GM12878 (cell line): ENCODE results near the gene PCDHGC3. TPM values are rescaled to one million over a fixed set of nuclear protein-coding genes. Genes with fewer than 3 reads are reported as not detected.

Experiments
- ATAC-seq: fragments of 200-7000 bp; cut with Tn5 transposase; 3 replicates; pipeline ENCODE4 v1.9.1; 2020; ENCODE audit warnings: mild to moderate bottlenecking, moderate library complexity
- BruUV-seq: library from RNA; stranded (reverse); fragments of 400-500 nt; replicated peaks from 2 replicates; lab custom pipeline; 2021; lab: Mats Ljungman, UMichigan
- CTCF ChIA-PET: fragments of 300-600 bp; sonication (Branson Sonifier 250); formaldehyde crosslinking; extraction: SDS; loops from one replicate; lab custom pipeline; 2021; ENCODE audit warnings: inconsistent platforms; lab: Yijun Ruan, JAX
- POLR2A ChIA-PET: fragments of 350-600 bp; formaldehyde crosslinking; extraction: SDS; loops from one replicate; lab custom pipeline; 2021; ENCODE audit warnings: inconsistent platforms; lab: Charles Lee
- RAD21 ChIA-PET: fragments of 300-600 bp; sonication (Branson Sonifier 250); formaldehyde crosslinking; loops from one replicate; lab custom pipeline; 2023; ENCODE audit warnings: antibody characterized with exemption; ENCODE audit not compliant: unreplicated experiment; lab: Charles Lee
- SMC1A ChIA-PET: fragments of 300-600 bp; sonication (Branson Sonifier 250); formaldehyde crosslinking; loops from one replicate; lab custom pipeline; 2023; ENCODE audit not compliant: unreplicated experiment, uncharacterized antibody; lab: Charles Lee
- DNase-seq: peaks from one replicate; pipeline ENCODE4 v3.0.0-alpha.2; 2011; ENCODE audit warnings: low read depth, low spot score
- FAIRE-seq: peaks from 3 replicates; lab custom pipeline; 2011; peaks lifted over from hg19 to GRCh38; lab: Jason Lieb, UNC
- H2AFZ ChIP-seq: 2 replicates; pipeline ENCODE4 v1.6.0; 2011; ENCODE audit warnings: low read depth, low read length, control low read depth; ENCODE audit not compliant: control insufficient read depth
- H3K27ac ChIP-seq: 2 replicates; pipeline ENCODE4 v1.5.1; 2011; ENCODE audit warnings: control low read depth; ENCODE audit not compliant: control insufficient read depth, insufficient read depth
- H3K27me3 ChIP-seq, 2 experiments: replicated peaks in 1 of 2; 2 replicates each; pipeline versions ENCODE4 v1.6.0 to v1.6.1; 2011; ENCODE audit warnings: low read length in 1 of 2; ENCODE audit not compliant: control insufficient read depth in 2 of 2, insufficient read depth in 2 of 2
- H3K36me3 ChIP-seq, 2 experiments: 2 replicates each; pipeline ENCODE4 v1.5.1; 2011; ENCODE audit warnings: low read length in 1 of 2; ENCODE audit not compliant: control insufficient read depth in 2 of 2, insufficient read depth in 2 of 2
- H3K4me1 ChIP-seq: 2 replicates; pipeline ENCODE4 v1.6.1; 2011; ENCODE audit warnings: mild to moderate bottlenecking, low read length, moderate library complexity, mixed read lengths; ENCODE audit not compliant: control insufficient read depth, insufficient read depth
- H3K4me2 ChIP-seq: 2 replicates; pipeline ENCODE4 v1.6.0; 2011; ENCODE audit warnings: control low read depth; ENCODE audit not compliant: control insufficient read depth, insufficient read depth
- H3K4me3 ChIP-seq: fragments of 200-600 bp; sonication (generic); 2 replicates; pipeline ENCODE4 v1.5.1; 2016
- H3K79me2 ChIP-seq: 2 replicates; pipeline ENCODE4 v1.6.0; 2011; ENCODE audit warnings: low read length; ENCODE audit not compliant: control insufficient read depth, insufficient read depth
- H3K9ac ChIP-seq: 2 replicates; pipeline ENCODE4 v1.8.0; 2011; ENCODE audit warnings: low read length, control low read depth, mixed read lengths; ENCODE audit not compliant: control insufficient read depth, insufficient read depth
- H3K9me3 ChIP-seq: replicated peaks from 3 replicates; pipeline ENCODE4 v1.5.1; 2011; ENCODE audit warnings: mild to moderate bottlenecking, low read length; ENCODE audit not compliant: control insufficient read depth, insufficient read depth
- H4K20me1 ChIP-seq: 2 replicates; pipeline ENCODE4 v1.6.0; 2011; ENCODE audit not compliant: control insufficient read depth, insufficient read depth
- JUNB ChIP-seq: IDR thresholded peaks from 2 replicates; pipeline ENCODE4 v1.6.1; 2016; ENCODE audit warnings: antibody characterized with exemption, mild to moderate bottlenecking
- NR2C1 ChIP-seq: fragments of 450-650 bp; IDR thresholded peaks from 2 replicates; pipeline ENCODE4 v1.6.1; 2017; ENCODE audit warnings: antibody characterized with exemption, mild to moderate bottlenecking, moderate library complexity
- POLR2A ChIP-seq: IDR thresholded peaks from 2 replicates; pipeline ENCODE4 v1.6.1; 2011; ENCODE audit warnings: low read depth, mild to moderate bottlenecking, low read length
- RAD51 ChIP-seq: fragments of 450-650 bp; IDR thresholded peaks from 2 replicates; pipeline ENCODE4 v1.6.1; 2016; ENCODE audit warnings: moderate library complexity, mild to moderate bottlenecking, inconsistent platforms
- RUNX3 ChIP-seq: IDR thresholded peaks from 2 replicates; pipeline ENCODE4 v1.6.1; 2012; ENCODE audit warnings: low read length, inconsistent platforms
- STAT3 ChIP-seq: IDR thresholded peaks from 2 replicates; pipeline ENCODE4 v1.6.1; 2011; ENCODE audit warnings: low read depth, low read length, improper control_type of control experiment
- SUPT20H ChIP-seq: IDR thresholded peaks from 2 replicates; pipeline ENCODE4 v1.6.1; 2011; ENCODE audit warnings: low read depth, mild to moderate bottlenecking, low read length, moderate library complexity, borderline replicate concordance; ENCODE audit not compliant: control insufficient read depth
- TCF12 ChIP-seq: IDR thresholded peaks from 2 replicates; pipeline ENCODE4 v1.6.1; 2011; ENCODE audit warnings: low read depth, mild to moderate bottlenecking, low read length
- WGBS: methylation state at CpG from one replicate; pipeline ENCODE4 v1.1.6; 2016; ENCODE audit warnings: low lambda C conversion rate; ENCODE audit not compliant: insufficient replicate concordance, insufficient coverage; ENCODE audit errors: missing lambda C conversion rate; 5-methylcytosine and 5-hydroxymethylcytosine counted together
- in situ Hi-C: fragments of 300-500 bp; cut with MboI; formaldehyde crosslinking; loops from 9 replicates; pipeline ENCODE4 v1.14.3; 2018; ENCODE audit warnings: mixed read lengths
- intact Hi-C: fragments of 100-400 bp; cut with micrococcal nuclease; formaldehyde crosslinking; loops from one replicate; pipeline ENCODE4 v1.14.2; 2022; ENCODE audit not compliant: unreplicated experiment
- polyA plus RNA-seq, 11 experiments: library from polyadenylated mRNA; depleted of rRNA in 4 of 11; unstranded in 6 of 11; stranded (reverse) in 5 of 11; fragments of >200 nt; fragmentation: Nextera tagmentation in 4 of 11; fragmentation: Illumina TruSeq in 1 of 11; extraction: Ambion mirVana in 4 of 11; extraction: Trizol in 1 of 11; gene quantifications; 1 replicate in 1 of 11; 2 replicates in 10 of 11; pipeline versions ENCODE4 v1.2.1 to v1.2.3, GENCODE V29; 2011 to 2016; ENCODE audit warnings: inconsistent platforms in 2 of 11, missing spikeins in 2 of 11, low read depth in 1 of 11
- total RNA-seq, 4 experiments: library from RNA; depleted of rRNA in 3 of 4; stranded (reverse); fragments of >200 nt in 3 of 4; fragmentation: Illumina TruSeq in 1 of 4; extraction: Trizol in 1 of 4; gene quantifications; 2 replicates each; pipeline versions ENCODE4 v1.2.1 to v1.2.3, GENCODE V29; 2013 to 2021
- TF ChIP-seq, protein P1 (sequence below): fragments of 450-650 bp; IDR thresholded peaks from 2 replicates; pipeline ENCODE4 v1.6.1; 2016; ENCODE audit warnings: mild to moderate bottlenecking

PCDHGC3 gene
- total and polyA plus RNA-seq, 10 of the 15 experiments (the other 5 are each of a cell fraction or from before 2014, with no cell fraction given), result 0.53 to 22.1 (median 12.0) TPM

DNA sequence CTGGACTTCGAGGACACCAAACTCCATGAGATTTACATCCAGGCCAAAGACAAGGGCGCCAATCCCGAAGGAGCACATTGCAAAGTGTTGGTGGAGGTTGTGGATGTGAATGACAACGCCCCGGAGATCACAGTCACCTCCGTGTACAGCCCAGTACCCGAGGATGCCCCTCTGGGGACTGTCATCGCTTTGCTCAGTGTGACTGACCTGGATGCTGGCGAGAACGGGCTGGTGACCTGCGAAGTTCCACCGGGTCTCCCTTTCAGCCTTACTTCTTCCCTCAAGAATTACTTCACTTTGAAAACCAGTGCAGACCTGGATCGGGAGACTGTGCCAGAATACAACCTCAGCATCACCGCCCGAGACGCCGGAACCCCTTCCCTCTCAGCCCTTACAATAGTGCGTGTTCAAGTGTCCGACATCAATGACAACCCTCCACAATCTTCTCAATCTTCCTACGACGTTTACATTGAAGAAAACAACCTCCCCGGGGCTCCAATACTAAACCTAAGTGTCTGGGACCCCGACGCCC lies 1.3 kb downstream of the PCDHGC3 start:
- FAIRE-seq (no peak), ATAC-seq (peak; percentile 24), DNase-seq (no peak)
- SMC1A ChIA-PET, result interaction anchor here (1.0 to 6.6 kb wide), 7 partner anchors 12 to 87 kb away, joined by 3 to 117 read pairs (median 27); partner anchors contain the start of gene PCDHGC5
- peak overlapping the region; percentile 77 for H3K4me3 ChIP-seq
- peaks cover 19% of the 10 kb centered on the region for H3K4me1 ChIP-seq
- POLR2A ChIA-PET, result interaction anchor here (1.4 kb wide), 1 partner anchor 34 kb away, joined by 3 read pairs; no protein-coding TSS in a partner anchor
- peak overlapping the region; percentile 80 for H3K4me2 ChIP-seq
- CTCF ChIA-PET, result interaction anchor here (0.9 to 8.5 kb wide), 13 partner anchors 12 to 157 kb away, joined by 4 to 213 read pairs (median 18); partner anchors contain the start of genes PCDHGA11, PCDHGA12, PCDHGB6 and PCDHGB7
- H3K9ac ChIP-seq, result no peak overlapping the region
- H3K79me2 ChIP-seq, result no peaks in the 10 kb centered on the region
- H3K36me3 ChIP-seq, result no peaks in the 10 kb centered on the region
- intact Hi-C loops, result no loop called here
- H4K20me1 ChIP-seq, result no peaks in the 10 kb centered on the region
- H3K27me3 ChIP-seq, result no peaks in the 10 kb centered on the region; a peak in 1 of 4 replicates
- no peaks in the 10 kb centered on the region for H3K9me3 ChIP-seq
- in situ Hi-C loops, result loop anchor here (5.0 kb wide), 1 partner anchor 50 kb away; no protein-coding TSS in a partner anchor
- TF ChIP-seq SUPT20H, result no peak
- no peak for TF ChIP-seq POLR2A
- TF ChIP-seq RAD51, result no peak
- TF ChIP-seq NR2C1, result no peak
- no peak for TF ChIP-seq STAT3
- TF ChIP-seq, protein P1, sequence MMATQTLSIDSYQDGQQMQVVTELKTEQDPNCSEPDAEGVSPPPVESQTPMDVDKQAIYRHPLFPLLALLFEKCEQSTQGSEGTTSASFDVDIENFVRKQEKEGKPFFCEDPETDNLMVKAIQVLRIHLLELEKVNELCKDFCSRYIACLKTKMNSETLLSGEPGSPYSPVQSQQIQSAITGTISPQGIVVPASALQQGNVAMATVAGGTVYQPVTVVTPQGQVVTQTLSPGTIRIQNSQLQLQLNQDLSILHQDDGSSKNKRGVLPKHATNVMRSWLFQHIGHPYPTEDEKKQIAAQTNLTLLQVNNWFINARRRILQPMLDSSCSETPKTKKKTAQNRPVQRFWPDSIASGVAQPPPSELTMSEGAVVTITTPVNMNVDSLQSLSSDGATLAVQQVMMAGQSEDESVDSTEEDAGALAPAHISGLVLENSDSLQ, result no peak
- no peak for TF ChIP-seq RUNX3
- TF ChIP-seq TCF12, result no peak
- no peak for TF ChIP-seq JUNB
- no peak overlapping the region for H3K27ac ChIP-seq
- 72% methylated on average over 24 of the region's 24 CpGs for WGBS
- RAD21 ChIA-PET, result interaction anchor here (0.9 to 4.9 kb wide), 10 partner anchors 12 to 87 kb away, joined by 3 to 109 read pairs (median 18); partner anchors contain the start of genes PCDHGA10, PCDHGA11, PCDHGB7 and PCDHGC5
- no TSS peak for BruUV-seq
- no peak overlapping the region for H2AFZ ChIP-seq
